Measurements from ENCODE around the gene HOXA3. TPM values are rescaled to one million over a fixed set of nuclear protein-coding genes. Genes with fewer than 3 reads are reported as not detected.

Gene HOXA3
- polyA plus RNA-seq, 3 donors, result not detected

GRCh38 chr7:27123477-27124053 is 28.8 kb downstream of the HOXA3 start:
- Histone ChIP-seq H3K36me3 (replicated peaks in 1 of 2; ENCODE audit: control insufficient read depth in 1 of 2, insufficient read depth in 2 of 2, low read length in 2 of 2) (no peaks in the 10 kb centered on the region), H3K9ac (ENCODE audit: insufficient read depth, low read length, poor library complexity, severe bottlenecking) (no peak overlapping the region), H4K20me1 (ENCODE audit: insufficient read depth, low read length) (no peaks in the 10 kb centered on the region), H3K4me1 (ENCODE audit: control insufficient read depth in 1 of 2, insufficient read depth in 2 of 2, low read length in 2 of 2) (no peaks in the 10 kb centered on the region), H3K4me2 (replicated peaks; ENCODE audit: extremely low read depth, low read length, poor library complexity, severe bottlenecking) (no peak overlapping the region), H3K27ac (ENCODE audit: low read depth in 1 of 2, low read length in 2 of 2) (no peak overlapping the region), H3K9me3 (replicated peaks in 1 of 2; ENCODE audit: control insufficient read depth in 1 of 2, insufficient read depth in 1 of 2, low read length in 2 of 2) (no peaks in the 10 kb centered on the region), H2AFZ (ENCODE audit: insufficient read depth, low read depth, low read length, poor library complexity, severe bottlenecking) (no peak overlapping the region), H3K4me3 (replicated peaks in 1 of 3; ENCODE audit: low read depth in 2 of 3, low read length in 3 of 3) (no peak overlapping the region), H3K79me2 (ENCODE audit: insufficient read depth, low read length) (no peaks in the 10 kb centered on the region), H3K27me3 (ENCODE audit: control insufficient read depth in 2 of 2, insufficient read depth in 2 of 2, low read length in 2 of 2) (no peaks in the 10 kb centered on the region)
- H3K4me1 Mint-ChIP-seq, result peaks cover 6% of the 10 kb centered on the region
- intact Hi-C loops (cut with micrococcal nuclease), result no loop called here
- TF ChIP-seq CTCF (IDR thresholded peaks at IDR 0.05), result no peak
- no peak for DNase-seq
- H3K9me3 Mint-ChIP-seq, result peaks cover 0 to 3% (median 0%) of the 10 kb centered on the region in 7 donors
- no peak overlapping the region for H3K27ac Mint-ChIP-seq
- no peak overlapping the region for H3K4me3 Mint-ChIP-seq
- H3K36me3 Mint-ChIP-seq, result no peaks in the 10 kb centered on the region
- WGBS (ENCODE audit: insufficient coverage), result 98% methylated on average over 14 of the region's 26 CpGs
- peaks cover 3 to 6% (median 5%) of the 10 kb centered on the region in 3 donors for H3K27me3 Mint-ChIP-seq (ENCODE audit: low read depth in 3 of 3)

- peaks cover 0 to 3% (median 0%) of the 10 kb centered on the region in 7 donors for H3K9me3 Mint-ChIP-seq
- H3K27me3 Mint-ChIP-seq (ENCODE audit: low read depth in 3 of 3), result peaks cover 3 to 6% (median 5%) of the 10 kb centered on the region in 3 donors
- no peaks in the 10 kb centered on the region for H3K9me3 ChIP-seq (replicated peaks in 1 of 2; ENCODE audit: control insufficient read depth in 1 of 2, insufficient read depth in 1 of 2, low read length in 2 of 2)
- peak overlapping the region in 1 of 7 donors; percentile 55 for H3K27ac Mint-ChIP-seq
- no peak overlapping the region for H3K4me2 ChIP-seq (replicated peaks; ENCODE audit: extremely low read depth, low read length, poor library complexity, severe bottlenecking)
- 85% methylated on average over 6 of the region's 14 CpGs for WGBS (ENCODE audit: insufficient coverage)
- no peak overlapping the region for H3K4me3 Mint-ChIP-seq
- H3K4me3 ChIP-seq (replicated peaks in 1 of 3; ENCODE audit: low read depth in 2 of 3, low read length in 3 of 3), result no peak overlapping the region
- no peak for DNase-seq
- H3K79me2 ChIP-seq (ENCODE audit: insufficient read depth, low read length), result no peaks in the 10 kb centered on the region
- no peaks in the 10 kb centered on the region for H3K36me3 ChIP-seq (replicated peaks in 1 of 2; ENCODE audit: control insufficient read depth in 1 of 2, insufficient read depth in 2 of 2, low read length in 2 of 2)
- no peaks in the 10 kb centered on the region for H3K36me3 Mint-ChIP-seq
- H4K20me1 ChIP-seq (ENCODE audit: insufficient read depth, low read length), result no peaks in the 10 kb centered on the region
- no peak overlapping the region for H3K27ac ChIP-seq (ENCODE audit: low read depth in 1 of 2, low read length in 2 of 2)
- no peak for TF ChIP-seq CTCF (IDR thresholded peaks at IDR 0.05)
- no peak overlapping the region for H3K9ac ChIP-seq (ENCODE audit: insufficient read depth, low read length, poor library complexity, severe bottlenecking)
- H3K4me1 Mint-ChIP-seq, result peaks cover 8% of the 10 kb centered on the region
- H2AFZ ChIP-seq (ENCODE audit: insufficient read depth, low read depth, low read length, poor library complexity, severe bottlenecking), result no peak overlapping the region
- intact Hi-C loops (cut with micrococcal nuclease), result no loop called here
- no peaks in the 10 kb centered on the region for H3K4me1 ChIP-seq (ENCODE audit: control insufficient read depth in 1 of 2, insufficient read depth in 2 of 2, low read length in 2 of 2)
- H3K27me3 ChIP-seq (ENCODE audit: control insufficient read depth in 2 of 2, insufficient read depth in 2 of 2, low read length in 2 of 2), result no peaks in the 10 kb centered on the region
Observed at GRCh38 chr7:27123007-27123476, 29.3 kb downstream of the HOXA3 start.

Data from CD14-positive monocyte (primary cell).